Lower lobe of right lung (tissue), 2 donors: Measurements from ENCODE around the gene CGNL1. TPM values are rescaled to one million over a fixed set of nuclear protein-coding genes. Genes with fewer than 3 reads are reported as not detected.
A peak's percentile ranks its signal among the peaks of the same experiment; 100 is the strongest.

Experiments
- ATAC-seq, 2 donors: fragments of 200-7000 bp; cut with Tn5 transposase; one replicate each; pipeline ENCODE4 v1.9.1; 2020 to 2022; ENCODE audit warnings: mild to moderate bottlenecking in 2 of 2, moderate library complexity in 2 of 2
- DNase-seq: peaks from one replicate; pipeline ENCODE4 v3.0.0-alpha.2; 2020
- H3K27ac ChIP-seq: fragments of 200-600 bp; one replicate; pipeline ENCODE4 v1.8.0; 2022
- H3K27me3 ChIP-seq: fragments of 200-600 bp; one replicate; pipeline ENCODE4 v1.8.0; 2022; ENCODE audit warnings: low read depth
- H3K36me3 ChIP-seq: fragments of 200-600 bp; one replicate; pipeline ENCODE4 v1.8.0; 2022; ENCODE audit warnings: mild to moderate bottlenecking
- H3K4me1 ChIP-seq: fragments of 200-600 bp; one replicate; pipeline ENCODE4 v1.8.0; 2022
- H3K4me3 ChIP-seq: fragments of 200-600 bp; one replicate; pipeline ENCODE4 v1.8.0; 2022; ENCODE audit warnings: mild to moderate bottlenecking
- H3K9me3 ChIP-seq: fragments of 200-600 bp; one replicate; pipeline ENCODE4 v1.8.0; 2022
- CTCF ChIP-seq: fragments of 200-600 bp; IDR thresholded peaks from one replicate; pipeline ENCODE4 v1.8.0; 2022; ENCODE audit warnings: antibody characterized with exemption, mild to moderate bottlenecking
- intact Hi-C: fragments of 100-400 bp; cut with DNase I; formaldehyde crosslinking; loops from one replicate; pipeline ENCODE4 v1.11.0; 2022
- total RNA-seq: library from RNA; stranded (reverse); fragmentation: NEBNext Ultra II Directional; extraction: Animal tissue kit (Norgen Biotek cat#: 25700); gene quantifications from one replicate; pipeline ENCODE4 v1.2.1, GENCODE V29; 2021
- donor health status: DM: no; HTN: yes; CAD: no; lungs with severe emphysema.

CGNL1 gene
- total RNA-seq, 1 donor from 2014 or later = 46.0 TPM

- ATAC-seq = no peak
- intact Hi-C loops = no loop called here
- Histone ChIP-seq H3K27ac (no peak overlapping the region), H3K4me1 (peaks cover 46% of the 10 kb centered on the region), H3K36me3 (no peaks in the 10 kb centered on the region), H3K9me3 (no peaks in the 10 kb centered on the region), H3K4me3 (no peak overlapping the region), H3K27me3 (no peaks in the 10 kb centered on the region)
- DNase-seq = no peak
- no peak for TF ChIP-seq CTCF
These were observed 14.3 kb downstream of the CGNL1 start for GRCh38 chr15:57390583-57390982.

GRCh38 chr15:57391537-57391936, 15.2 kb downstream of the CGNL1 start:
- Histone ChIP-seq H3K27ac (no peak overlapping the region), H3K36me3 (no peaks in the 10 kb centered on the region), H3K4me1 (peaks cover 36% of the 10 kb centered on the region), H3K9me3 (no peaks in the 10 kb centered on the region), H3K27me3 (no peaks in the 10 kb centered on the region), H3K4me3 (no peak overlapping the region)
- TF ChIP-seq CTCF = no peak
- intact Hi-C loops = no loop called here
- DNase-seq = no peak
- no peak for ATAC-seq

GRCh38 chr15:57393061-57393460, 16.8 kb downstream of the CGNL1 start:
- Histone ChIP-seq H3K4me3 (no peak overlapping the region), H3K9me3 (no peaks in the 10 kb centered on the region), H3K27me3 (no peaks in the 10 kb centered on the region), H3K27ac (no peak overlapping the region), H3K4me1 (peaks cover 23% of the 10 kb centered on the region), H3K36me3 (no peaks in the 10 kb centered on the region)
- TF ChIP-seq CTCF = no peak
- intact Hi-C loops = no loop called here
- DNase-seq (no peak), ATAC-seq (no peak)

GRCh38 chr15:57395292-57395691, 19.0 kb downstream of the CGNL1 start:
- no peak overlapping the region for H3K27ac ChIP-seq
- H3K9me3 ChIP-seq = no peaks in the 10 kb centered on the region
- intact Hi-C loops = no loop called here
- no peak overlapping the region for H3K4me3 ChIP-seq
- no peaks in the 10 kb centered on the region for H3K27me3 ChIP-seq
- DNase-seq = no peak
- peak in 1 of 2 donors; percentile 51 for ATAC-seq
- peaks cover 10% of the 10 kb centered on the region for H3K4me1 ChIP-seq
- TF ChIP-seq CTCF = no peak
- H3K36me3 ChIP-seq = no peaks in the 10 kb centered on the region

GRCh38 chr15:57398336-57398735, 22.0 kb downstream of the CGNL1 start:
- TF ChIP-seq CTCF = no peak

GRCh38 chr15:57401546-57401945, 25.2 kb downstream of the CGNL1 start:
- no peaks in the 10 kb centered on the region for H3K36me3 ChIP-seq
- no peaks in the 10 kb centered on the region for H3K9me3 ChIP-seq
- H3K27ac ChIP-seq = no peak overlapping the region
- no peaks in the 10 kb centered on the region for H3K27me3 ChIP-seq
- no peaks in the 10 kb centered on the region for H3K4me1 ChIP-seq
- H3K4me3 ChIP-seq = no peak overlapping the region
- no peak for TF ChIP-seq CTCF
- intact Hi-C loops = no loop called here
- ATAC-seq (no peak), DNase-seq (no peak)

More at GRCh38 chr15:57398336-57398735, 22.0 kb downstream of the CGNL1 start:
- Histone ChIP-seq H3K4me3 (no peak overlapping the region), H3K27ac (no peak overlapping the region), H3K36me3 (no peaks in the 10 kb centered on the region), H3K4me1 (no peaks in the 10 kb centered on the region), H3K27me3 (no peaks in the 10 kb centered on the region), H3K9me3 (no peaks in the 10 kb centered on the region)
- ATAC-seq = peak in 1 of 2 donors; percentile 28
- intact Hi-C loops = no loop called here
- DNase-seq = no peak
